Prostate gland (tissue), 2 donors: Measurements from ENCODE around the gene STK24.

Experiments
- POLR2A ChIP-seq: fragments of 450-650 bp; IDR thresholded peaks from one replicate; pipeline ENCODE4 v1.6.1; 2016; ENCODE audit warnings: antibody characterized with exemption, mild to moderate bottlenecking
- POLR2AphosphoS5 ChIP-seq: sonication (generic); formaldehyde crosslinking; IDR thresholded peaks from one replicate; pipeline ENCODE4 v1.6.1; 2017; ENCODE audit warnings: antibody characterized with exemption
- TF ChIP-seq, protein P1 (sequence below), 4 experiments: fragments of 200-600 bp in 2 of 4; fragments of 450-650 bp in 2 of 4; sonication (generic) in 2 of 4; IDR thresholded peaks; 1 replicate in 3 of 4; 2 replicates in 1 of 4; pipeline ENCODE4 v1.5.1; 2016 to 2019; ENCODE audit warnings: antibody characterized with exemption in 4 of 4, mild to moderate bottlenecking in 2 of 4, moderate library complexity in 2 of 4

DNA sequence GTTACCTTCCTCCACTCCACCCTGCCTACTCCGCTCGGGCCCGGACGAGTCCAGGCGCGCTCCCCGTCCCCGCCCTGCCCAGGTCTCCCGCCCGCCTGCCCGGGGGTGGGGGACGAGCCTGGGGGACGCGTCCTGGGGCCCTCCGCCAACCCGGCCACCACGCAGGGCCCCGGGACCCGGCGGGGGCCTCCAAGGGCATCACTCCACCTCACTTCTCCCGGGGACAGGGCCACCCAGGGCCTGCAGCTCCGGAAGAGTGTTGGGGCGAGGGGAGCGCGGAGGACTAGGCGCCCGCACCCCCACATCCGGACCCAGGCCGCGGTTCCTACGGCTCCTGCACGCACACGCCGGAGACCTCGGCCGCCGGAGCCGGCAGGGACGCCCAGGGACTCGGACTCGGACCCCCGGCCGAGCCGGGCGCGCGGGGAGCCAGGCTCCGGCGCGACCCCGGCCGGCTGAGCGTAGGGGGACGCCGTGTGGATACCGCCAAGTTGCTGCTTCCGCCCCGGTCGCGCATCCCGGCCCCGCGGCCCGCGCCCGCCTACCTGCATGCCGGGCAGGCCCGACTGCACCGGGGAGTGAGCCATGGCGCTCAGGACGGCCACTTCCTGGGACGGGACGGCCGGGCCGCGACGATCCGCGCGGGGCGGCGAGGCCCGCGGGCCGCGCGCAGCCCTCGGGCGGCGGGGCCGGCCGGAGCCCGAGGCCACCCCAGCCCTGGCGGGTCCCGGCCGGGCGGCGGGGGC lies 534 bp downstream of the STK24 start:
- peak; percentile 41 for TF ChIP-seq POLR2A
- TF ChIP-seq, protein P1, sequence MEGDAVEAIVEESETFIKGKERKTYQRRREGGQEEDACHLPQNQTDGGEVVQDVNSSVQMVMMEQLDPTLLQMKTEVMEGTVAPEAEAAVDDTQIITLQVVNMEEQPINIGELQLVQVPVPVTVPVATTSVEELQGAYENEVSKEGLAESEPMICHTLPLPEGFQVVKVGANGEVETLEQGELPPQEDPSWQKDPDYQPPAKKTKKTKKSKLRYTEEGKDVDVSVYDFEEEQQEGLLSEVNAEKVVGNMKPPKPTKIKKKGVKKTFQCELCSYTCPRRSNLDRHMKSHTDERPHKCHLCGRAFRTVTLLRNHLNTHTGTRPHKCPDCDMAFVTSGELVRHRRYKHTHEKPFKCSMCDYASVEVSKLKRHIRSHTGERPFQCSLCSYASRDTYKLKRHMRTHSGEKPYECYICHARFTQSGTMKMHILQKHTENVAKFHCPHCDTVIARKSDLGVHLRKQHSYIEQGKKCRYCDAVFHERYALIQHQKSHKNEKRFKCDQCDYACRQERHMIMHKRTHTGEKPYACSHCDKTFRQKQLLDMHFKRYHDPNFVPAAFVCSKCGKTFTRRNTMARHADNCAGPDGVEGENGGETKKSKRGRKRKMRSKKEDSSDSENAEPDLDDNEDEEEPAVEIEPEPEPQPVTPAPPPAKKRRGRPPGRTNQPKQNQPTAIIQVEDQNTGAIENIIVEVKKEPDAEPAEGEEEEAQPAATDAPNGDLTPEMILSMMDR (IDR thresholded peaks at IDR 0.05), result no peak
- TF ChIP-seq POLR2AphosphoS5, result no peak
